Breast epithelium (tissue), 3 donors: ENCODE measurements around the gene PPP2R1B.

Experiments
- POLR2A ChIP-seq: fragments of 450-650 bp; IDR thresholded peaks from one replicate; pipeline ENCODE4 v1.6.1; 2016; ENCODE audit warnings: antibody characterized with exemption, mild to moderate bottlenecking, moderate library complexity
- POLR2AphosphoS5 ChIP-seq, 3 donors: sonication (generic); formaldehyde crosslinking; IDR thresholded peaks; one replicate each; pipeline ENCODE4 v1.6.1; 2017; ENCODE audit warnings: antibody characterized with exemption in 3 of 3
- TF ChIP-seq, protein P1 (sequence below), 3 donors: fragments of 450-650 bp; IDR thresholded peaks; one replicate each; pipeline ENCODE4 v1.5.1; 2016 to 2017; ENCODE audit warnings: antibody characterized with exemption in 3 of 3, mild to moderate bottlenecking in 3 of 3, moderate library complexity in 3 of 3

DNA sequence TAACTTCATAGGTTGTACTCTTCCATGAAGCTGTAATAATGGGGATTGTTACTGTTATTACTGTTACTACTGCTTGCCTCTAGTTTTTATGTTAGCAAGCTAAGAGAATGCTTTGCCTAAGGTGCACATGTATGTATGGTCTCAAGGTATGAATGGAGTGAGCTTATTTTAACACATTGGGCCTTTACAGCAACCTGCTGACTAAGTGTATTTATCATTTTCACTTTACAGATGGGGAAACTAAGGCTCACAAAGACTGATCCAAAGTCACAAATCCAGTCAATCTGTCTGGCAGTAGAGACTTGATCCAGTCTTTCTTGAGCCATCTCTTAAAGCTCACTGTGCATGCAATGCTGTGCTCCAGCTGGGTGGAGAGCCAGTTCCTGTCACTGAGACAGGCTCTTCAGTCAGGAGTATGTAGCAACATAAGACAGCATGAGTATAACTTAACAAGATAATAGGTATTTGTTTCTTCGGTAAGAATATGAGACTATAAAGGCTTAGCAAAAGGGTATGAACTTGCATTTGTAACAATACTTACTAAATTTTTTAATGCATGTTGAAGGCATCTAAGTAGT lies 66.5 kb downstream of the PPP2R1B start:
- TF ChIP-seq, protein P1, sequence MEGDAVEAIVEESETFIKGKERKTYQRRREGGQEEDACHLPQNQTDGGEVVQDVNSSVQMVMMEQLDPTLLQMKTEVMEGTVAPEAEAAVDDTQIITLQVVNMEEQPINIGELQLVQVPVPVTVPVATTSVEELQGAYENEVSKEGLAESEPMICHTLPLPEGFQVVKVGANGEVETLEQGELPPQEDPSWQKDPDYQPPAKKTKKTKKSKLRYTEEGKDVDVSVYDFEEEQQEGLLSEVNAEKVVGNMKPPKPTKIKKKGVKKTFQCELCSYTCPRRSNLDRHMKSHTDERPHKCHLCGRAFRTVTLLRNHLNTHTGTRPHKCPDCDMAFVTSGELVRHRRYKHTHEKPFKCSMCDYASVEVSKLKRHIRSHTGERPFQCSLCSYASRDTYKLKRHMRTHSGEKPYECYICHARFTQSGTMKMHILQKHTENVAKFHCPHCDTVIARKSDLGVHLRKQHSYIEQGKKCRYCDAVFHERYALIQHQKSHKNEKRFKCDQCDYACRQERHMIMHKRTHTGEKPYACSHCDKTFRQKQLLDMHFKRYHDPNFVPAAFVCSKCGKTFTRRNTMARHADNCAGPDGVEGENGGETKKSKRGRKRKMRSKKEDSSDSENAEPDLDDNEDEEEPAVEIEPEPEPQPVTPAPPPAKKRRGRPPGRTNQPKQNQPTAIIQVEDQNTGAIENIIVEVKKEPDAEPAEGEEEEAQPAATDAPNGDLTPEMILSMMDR (IDR thresholded peaks at IDR 0.05), result no peak
- no peak for TF ChIP-seq POLR2A
- TF ChIP-seq POLR2AphosphoS5 (IDR thresholded peaks at IDR 0.05), result no peak
